Measurements from ENCODE around the gene MEIS2. TPM values are rescaled to one million over a fixed set of nuclear protein-coding genes. Genes with fewer than 3 reads are reported as not detected.

MEIS2 gene
- total RNA-seq (2022): 23.1 and 24.5 TPM in 2 replicates
- percentile 73 among the genes with signal in this experiment for Bru-seq, nascent RNA
- percentile 49 among the genes with signal in this experiment for BruChase-seq, experiment 1, labeled RNA remaining after a 6-hour chase
- BruChase-seq, experiment 2, labeled RNA remaining after a 2-hour chase: percentile 51 among the genes with signal in this experiment
- long read RNA-seq, partial matches to known transcripts: 3 of 4 reads
- long read RNA-seq, other reads (novel, unspliced or antisense): 1 of 4 reads

- intact Hi-C loops (cut with micrococcal nuclease; ENCODE audit: unreplicated experiment): loop anchor here (5.0 to 10.0 kb wide), 2 partner anchors 43 to 196 kb away; no protein-coding TSS in a partner anchor
- CTCF ChIA-PET: no interaction called here
Observed at GRCh38 chr15:37100109-37100965, at the start of gene MEIS2. TSS of gene MEIS2 (minus strand) at chr15:37100549. CDS start at chr15:37099466, 1,083 bp downstream.

GRCh38 chr15:37149146-37149545 lies 48.8 kb upstream of the MEIS2 start:
- no peak for DNase-seq
- Mint-ChIP-seq H3K27me3 (ENCODE audit: unreplicated experiment) (no peaks in the 10 kb centered on the region), H3K4me1 (ENCODE audit: low read depth, unreplicated experiment) (no peaks in the 10 kb centered on the region), H3K9me3 (ENCODE audit: low read depth, unreplicated experiment) (no peaks in the 10 kb centered on the region), H3K4me3 (ENCODE audit: low read depth, unreplicated experiment) (no peak overlapping the region), H3K36me3 (ENCODE audit: insufficient read depth, unreplicated experiment) (no peaks in the 10 kb centered on the region), H3K27ac (ENCODE audit: unreplicated experiment) (no peak overlapping the region)
- TF ChIP-seq, protein P1, sequence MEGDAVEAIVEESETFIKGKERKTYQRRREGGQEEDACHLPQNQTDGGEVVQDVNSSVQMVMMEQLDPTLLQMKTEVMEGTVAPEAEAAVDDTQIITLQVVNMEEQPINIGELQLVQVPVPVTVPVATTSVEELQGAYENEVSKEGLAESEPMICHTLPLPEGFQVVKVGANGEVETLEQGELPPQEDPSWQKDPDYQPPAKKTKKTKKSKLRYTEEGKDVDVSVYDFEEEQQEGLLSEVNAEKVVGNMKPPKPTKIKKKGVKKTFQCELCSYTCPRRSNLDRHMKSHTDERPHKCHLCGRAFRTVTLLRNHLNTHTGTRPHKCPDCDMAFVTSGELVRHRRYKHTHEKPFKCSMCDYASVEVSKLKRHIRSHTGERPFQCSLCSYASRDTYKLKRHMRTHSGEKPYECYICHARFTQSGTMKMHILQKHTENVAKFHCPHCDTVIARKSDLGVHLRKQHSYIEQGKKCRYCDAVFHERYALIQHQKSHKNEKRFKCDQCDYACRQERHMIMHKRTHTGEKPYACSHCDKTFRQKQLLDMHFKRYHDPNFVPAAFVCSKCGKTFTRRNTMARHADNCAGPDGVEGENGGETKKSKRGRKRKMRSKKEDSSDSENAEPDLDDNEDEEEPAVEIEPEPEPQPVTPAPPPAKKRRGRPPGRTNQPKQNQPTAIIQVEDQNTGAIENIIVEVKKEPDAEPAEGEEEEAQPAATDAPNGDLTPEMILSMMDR (IDR thresholded peaks at IDR 0.05; ENCODE audit: unreplicated experiment): no peak
- intact Hi-C loops (cut with micrococcal nuclease; ENCODE audit: unreplicated experiment): no loop called here
- CTCF ChIA-PET: no interaction called here
- no TSS peak for BruUV-seq (replicated peaks)

More at GRCh38 chr15:37100109-37100965, at the start of gene MEIS2:
- Mint-ChIP-seq H3K36me3 (ENCODE audit: insufficient read depth, unreplicated experiment) (peaks cover 67% of the 10 kb centered on the region), H3K4me3 (ENCODE audit: low read depth, unreplicated experiment) (peak within 1 kb of the TSS; percentile 82), H3K27me3 (ENCODE audit: unreplicated experiment) (no peaks in the 10 kb centered on the region), H3K4me1 (ENCODE audit: low read depth, unreplicated experiment) (no peaks in the 10 kb centered on the region), H3K27ac (ENCODE audit: unreplicated experiment) (peak within 1 kb of the TSS; percentile 77), H3K9me3 (ENCODE audit: low read depth, unreplicated experiment) (no peaks in the 10 kb centered on the region)
- TF ChIP-seq, protein P1 (IDR thresholded peaks at IDR 0.05; ENCODE audit: unreplicated experiment): no peak
- BruUV-seq (replicated peaks): TSS peak; percentile 41
- DNase-seq: peak; percentile 80

DNA sequence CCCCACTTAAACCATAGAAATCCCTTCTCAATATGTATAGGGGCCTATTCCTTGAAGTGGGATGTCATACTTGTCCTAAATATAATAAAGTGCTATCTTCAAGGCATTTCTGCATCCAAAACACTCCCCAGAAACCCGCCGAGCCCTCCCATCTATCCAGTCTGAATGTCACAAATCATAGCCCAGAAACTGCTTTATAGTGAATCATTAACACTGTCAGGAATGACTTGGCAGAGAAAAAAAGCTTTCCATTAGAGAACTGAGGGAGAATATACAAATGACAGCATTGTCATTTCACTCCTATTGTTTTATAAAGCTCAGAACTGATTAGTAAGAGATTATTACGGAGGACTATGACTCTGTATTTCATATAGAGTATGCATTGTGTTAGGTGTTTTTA lies 48.4 kb upstream of the MEIS2 start:
- TF ChIP-seq, protein P1 (IDR thresholded peaks at IDR 0.05; ENCODE audit: unreplicated experiment): no peak
- no peak overlapping the region for H3K27ac Mint-ChIP-seq (ENCODE audit: unreplicated experiment)
- no peaks in the 10 kb centered on the region for H3K4me1 Mint-ChIP-seq (ENCODE audit: low read depth, unreplicated experiment)
- no peak for DNase-seq
- H3K4me3 Mint-ChIP-seq (ENCODE audit: low read depth, unreplicated experiment): no peak overlapping the region
- intact Hi-C loops (cut with micrococcal nuclease; ENCODE audit: unreplicated experiment): no loop called here
- no TSS peak for BruUV-seq (replicated peaks)
- H3K36me3 Mint-ChIP-seq (ENCODE audit: insufficient read depth, unreplicated experiment): no peaks in the 10 kb centered on the region
- H3K27me3 Mint-ChIP-seq (ENCODE audit: unreplicated experiment): no peaks in the 10 kb centered on the region
- CTCF ChIA-PET: no interaction called here
- H3K9me3 Mint-ChIP-seq (ENCODE audit: low read depth, unreplicated experiment): no peaks in the 10 kb centered on the region

- DNase-seq: no peak
- TF ChIP-seq, protein P1 (IDR thresholded peaks at IDR 0.05; ENCODE audit: unreplicated experiment): no peak
- no peaks in the 10 kb centered on the region for H3K4me1 Mint-ChIP-seq (ENCODE audit: low read depth, unreplicated experiment)
- H3K27me3 Mint-ChIP-seq (ENCODE audit: unreplicated experiment): no peaks in the 10 kb centered on the region
- H3K36me3 Mint-ChIP-seq (ENCODE audit: insufficient read depth, unreplicated experiment): no peaks in the 10 kb centered on the region
- no peaks in the 10 kb centered on the region for H3K9me3 Mint-ChIP-seq (ENCODE audit: low read depth, unreplicated experiment)
- no TSS peak for BruUV-seq (replicated peaks)
- H3K4me3 Mint-ChIP-seq (ENCODE audit: low read depth, unreplicated experiment): no peak overlapping the region
- no peak overlapping the region for H3K27ac Mint-ChIP-seq (ENCODE audit: unreplicated experiment)
- CTCF ChIA-PET: no interaction called here
- intact Hi-C loops (cut with micrococcal nuclease; ENCODE audit: unreplicated experiment): no loop called here
Observed at GRCh38 chr15:37143351-37143750, 43.0 kb upstream of the MEIS2 start.

All from Calu3 (cell line).